PFSK-1 (cell line): ENCODE data around the gene TTLL11.

Source experiments
- FOXP2 ChIP-seq: optimal IDR thresholded peaks from 2 replicates; pipeline ENCODE3; 2011; ENCODE audit warnings: borderline replicate concordance, control low read depth, inconsistent platforms; ENCODE audit not compliant: insufficient read depth; ENCODE audit errors: extremely low read length, extremely low read depth
- POLR2AphosphoS5 ChIP-seq: IDR thresholded peaks from 2 replicates; pipeline ENCODE4 v1.6.1; 2012; ENCODE audit warnings: low read depth, mild to moderate bottlenecking, control low read depth, low read length, moderate library complexity
- REST ChIP-seq, 2 experiments: IDR thresholded peaks; 2 replicates each; pipeline versions ENCODE4 v1.6.1 to v1.8.0; 2011 to 2012; ENCODE audit warnings: low read depth in 2 of 2, low read length in 2 of 2, control low read depth in 1 of 2, inconsistent platforms in 1 of 2, mild to moderate bottlenecking in 1 of 2, moderate library complexity in 1 of 2; ENCODE audit not compliant: insufficient read depth in 1 of 2
- SIN3A ChIP-seq: IDR thresholded peaks from 2 replicates; pipeline ENCODE4 v1.6.1; 2012; ENCODE audit warnings: mild to moderate bottlenecking, low read length, moderate library complexity, borderline replicate concordance; ENCODE audit not compliant: insufficient read depth
- TAF1 ChIP-seq: IDR thresholded peaks from 2 replicates; pipeline ENCODE4 v1.6.1; 2012; ENCODE audit warnings: low read length, control low read depth, borderline replicate concordance; ENCODE audit not compliant: insufficient read depth

The TTLL11 gene

GRCh38 chr9:121813519-121814210 lies 279.4 kb downstream of the TTLL11 start:
- TF ChIP-seq FOXP2 (no peak), REST (IDR thresholded peaks at IDR 0.05; ENCODE audit: insufficient read depth in 1 of 2, low read depth in 2 of 2, low read length in 2 of 2) (no peak), POLR2AphosphoS5 (no peak), TAF1 (no peak), SIN3A (no peak)

GRCh38 chr9:121812159-121812735 lies 280.9 kb downstream of the TTLL11 start:
- TF ChIP-seq FOXP2 (no peak), TAF1 (no peak), SIN3A (no peak), POLR2AphosphoS5 (no peak), REST (IDR thresholded peaks at IDR 0.05; ENCODE audit: insufficient read depth in 1 of 2, low read depth in 2 of 2, low read length in 2 of 2) (no peak)

GRCh38 chr9:121811751-121812150 lies 281.4 kb downstream of the TTLL11 start:
- TF ChIP-seq REST (IDR thresholded peaks at IDR 0.05; ENCODE audit: insufficient read depth in 1 of 2, low read depth in 2 of 2, low read length in 2 of 2) (no peak), FOXP2 (no peak), POLR2AphosphoS5 (no peak), SIN3A (no peak), TAF1 (no peak)

- TF ChIP-seq POLR2AphosphoS5: no peak
- no peak for TF ChIP-seq TAF1
- TF ChIP-seq FOXP2: no peak
- TF ChIP-seq REST (IDR thresholded peaks at IDR 0.05; ENCODE audit: insufficient read depth in 1 of 2, low read depth in 2 of 2, low read length in 2 of 2): no peak
- TF ChIP-seq SIN3A: no peak
Measured at GRCh38 chr9:121811140-121811539, 282.0 kb downstream of the TTLL11 start.

GRCh38 chr9:121810489-121810888 lies 282.6 kb downstream of the TTLL11 start:
- TF ChIP-seq FOXP2 (no peak), REST (IDR thresholded peaks at IDR 0.05; ENCODE audit: insufficient read depth in 1 of 2, low read depth in 2 of 2, low read length in 2 of 2) (no peak), TAF1 (no peak), SIN3A (no peak), POLR2AphosphoS5 (no peak)
